Retinal pigment epithelial cell (primary cell): Measurements from ENCODE around the gene RHOXF1.
"Not testable (repeated sequence)": the region's sequence is repeated elsewhere in the genome, so short reads cannot be mapped to it uniquely, and the experiment has no call there.

Experiments
- DNase-seq: peaks from one replicate; pipeline ENCODE4 v3.0.0-alpha.2; 2010; ENCODE audit warnings: low read depth
- H3K4me3 ChIP-seq: 2 replicates; pipeline ENCODE4 v1.5.1; 2011; ENCODE audit warnings: mild to moderate bottlenecking, low read length, control low read depth, moderate library complexity
- TF ChIP-seq, protein P1 (sequence below): conservative IDR thresholded peaks from 2 replicates; pipeline ENCODE4 v1.5.1; 2011; ENCODE audit warnings: low read depth, low read length, control low read depth, inconsistent platforms

The RHOXF1 gene

DNA sequence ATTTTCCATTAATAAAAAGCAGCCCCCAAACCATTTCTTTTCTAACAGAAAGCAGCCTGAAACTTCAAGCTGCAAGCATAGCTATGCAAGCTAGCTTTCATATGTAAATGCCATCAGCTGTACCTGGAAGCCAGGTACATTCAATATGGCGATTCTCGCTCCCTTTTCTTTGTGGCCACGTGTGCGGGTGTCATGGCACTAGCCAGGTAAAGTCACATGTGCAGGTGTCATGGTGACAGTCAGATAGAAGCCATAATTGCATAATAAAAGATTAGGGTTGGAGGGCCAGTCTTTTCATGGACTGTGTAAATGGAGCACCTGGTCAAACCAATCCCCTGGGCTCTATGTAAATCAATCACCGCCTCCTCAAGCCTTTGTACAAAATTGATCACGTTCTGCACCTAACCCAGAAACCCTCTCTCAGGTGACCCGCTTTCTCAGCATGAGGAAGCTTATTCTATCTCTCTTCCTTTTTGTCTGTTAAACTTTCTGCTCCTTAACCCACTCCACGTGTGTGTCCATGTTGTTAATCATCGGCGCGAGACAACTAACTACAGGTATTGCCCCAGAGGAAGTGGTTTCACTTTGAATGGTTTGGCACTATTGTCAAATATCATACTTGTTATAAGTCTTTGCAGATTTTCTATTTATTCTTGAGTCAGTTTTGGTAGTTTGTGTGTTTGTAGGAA is 24.7 kb upstream of the RHOXF1 start:
- no peak overlapping the region for H3K4me3 ChIP-seq
- DNase-seq, result no peak
- TF ChIP-seq, protein P1, sequence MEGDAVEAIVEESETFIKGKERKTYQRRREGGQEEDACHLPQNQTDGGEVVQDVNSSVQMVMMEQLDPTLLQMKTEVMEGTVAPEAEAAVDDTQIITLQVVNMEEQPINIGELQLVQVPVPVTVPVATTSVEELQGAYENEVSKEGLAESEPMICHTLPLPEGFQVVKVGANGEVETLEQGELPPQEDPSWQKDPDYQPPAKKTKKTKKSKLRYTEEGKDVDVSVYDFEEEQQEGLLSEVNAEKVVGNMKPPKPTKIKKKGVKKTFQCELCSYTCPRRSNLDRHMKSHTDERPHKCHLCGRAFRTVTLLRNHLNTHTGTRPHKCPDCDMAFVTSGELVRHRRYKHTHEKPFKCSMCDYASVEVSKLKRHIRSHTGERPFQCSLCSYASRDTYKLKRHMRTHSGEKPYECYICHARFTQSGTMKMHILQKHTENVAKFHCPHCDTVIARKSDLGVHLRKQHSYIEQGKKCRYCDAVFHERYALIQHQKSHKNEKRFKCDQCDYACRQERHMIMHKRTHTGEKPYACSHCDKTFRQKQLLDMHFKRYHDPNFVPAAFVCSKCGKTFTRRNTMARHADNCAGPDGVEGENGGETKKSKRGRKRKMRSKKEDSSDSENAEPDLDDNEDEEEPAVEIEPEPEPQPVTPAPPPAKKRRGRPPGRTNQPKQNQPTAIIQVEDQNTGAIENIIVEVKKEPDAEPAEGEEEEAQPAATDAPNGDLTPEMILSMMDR, result no peak

DNA sequence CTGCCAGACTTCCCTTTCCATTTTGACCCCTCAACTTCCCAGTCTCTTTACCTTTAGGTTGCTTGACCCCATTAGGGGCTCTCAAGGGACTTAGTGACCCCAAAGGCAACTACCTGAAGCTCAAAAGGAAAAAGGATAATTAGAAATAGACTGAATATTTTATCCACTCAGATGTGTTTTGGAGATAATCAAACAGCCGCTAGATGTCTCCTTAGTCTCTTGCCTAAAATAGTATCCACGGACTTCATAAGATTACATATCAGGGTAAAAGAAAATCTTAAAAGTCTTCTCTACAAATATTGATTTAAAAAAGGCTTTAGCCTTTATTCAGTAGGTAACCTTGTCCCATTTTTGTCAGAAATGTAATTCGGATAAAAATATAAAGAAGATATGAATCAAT is 21.7 kb upstream of the RHOXF1 start:
- TF ChIP-seq, protein P1, result no peak
- no peak for DNase-seq
- no peak overlapping the region for H3K4me3 ChIP-seq

DNA sequence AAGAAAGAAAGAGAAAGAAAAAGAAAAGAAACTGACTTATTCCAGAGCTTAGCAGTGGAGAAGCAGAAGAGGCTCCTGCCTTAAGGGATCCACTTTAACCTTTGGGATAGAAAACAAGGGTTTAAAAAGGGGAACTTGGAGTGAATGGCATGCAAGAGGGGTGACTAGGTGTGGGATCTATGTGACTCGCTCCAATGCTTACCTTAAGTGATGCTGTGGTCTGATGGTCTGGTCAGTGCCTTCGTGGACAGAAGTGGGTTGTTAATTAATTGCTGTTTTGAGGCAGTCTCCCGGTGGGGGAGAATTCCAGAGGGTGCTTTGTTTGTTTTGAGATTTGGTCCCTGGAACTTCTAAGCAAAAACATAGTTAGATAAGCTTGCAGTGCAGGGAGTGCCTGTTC is 21.1 kb upstream of the RHOXF1 start:
- no peak overlapping the region for H3K4me3 ChIP-seq
- TF ChIP-seq, protein P1, result no peak
- DNase-seq, result no peak

DNA sequence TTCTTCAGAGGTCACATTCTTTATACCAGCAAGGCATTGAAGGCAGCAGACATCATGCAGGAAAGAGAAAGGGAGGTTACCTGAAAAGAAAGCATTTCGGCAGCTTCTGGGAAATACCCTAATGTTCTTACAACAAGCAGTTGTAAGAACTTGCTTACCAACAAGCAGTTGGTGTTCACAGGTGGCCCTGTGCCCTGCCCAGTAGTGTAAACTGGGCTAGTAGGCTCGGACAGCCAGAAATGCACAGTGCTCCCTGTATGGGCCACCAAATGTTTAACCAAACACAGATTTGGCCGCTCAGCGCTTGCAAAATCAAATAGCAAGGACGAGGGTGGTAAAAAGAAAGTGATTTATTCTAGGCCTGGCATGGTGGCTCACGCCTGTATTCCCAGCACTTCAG is 20.4 kb upstream of the RHOXF1 start:
- H3K4me3 ChIP-seq, result no peak overlapping the region
- no peak for DNase-seq
- TF ChIP-seq, protein P1, result no peak

DNA sequence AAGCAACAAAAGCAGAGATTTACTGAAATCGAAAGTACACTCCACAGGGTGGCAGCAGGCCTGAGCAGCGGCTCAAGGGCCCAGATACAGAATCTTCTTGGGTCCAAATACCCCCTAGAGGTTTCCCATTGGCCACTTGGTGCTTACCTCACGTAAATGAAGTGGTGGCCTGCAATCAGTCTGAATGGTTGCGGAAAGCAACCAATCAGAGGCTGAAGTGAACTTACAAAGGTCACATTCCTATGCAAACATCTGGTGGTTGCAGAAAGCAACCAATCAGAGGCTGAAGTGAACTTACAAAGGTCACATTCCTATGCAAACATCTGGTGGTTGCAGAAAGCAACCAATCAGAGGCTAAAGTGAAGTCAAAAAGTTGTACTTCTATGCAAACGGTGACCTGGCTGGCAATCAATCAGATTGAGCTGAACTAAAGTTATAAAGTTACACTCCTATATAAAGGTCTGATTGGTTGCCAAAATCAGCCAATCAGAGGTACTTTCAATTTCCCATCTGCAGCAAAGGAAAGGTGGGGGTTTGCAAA is 12.7 kb upstream of the RHOXF1 start:
- not testable (repeated sequence) for H3K4me3 ChIP-seq, DNase-seq

DNA sequence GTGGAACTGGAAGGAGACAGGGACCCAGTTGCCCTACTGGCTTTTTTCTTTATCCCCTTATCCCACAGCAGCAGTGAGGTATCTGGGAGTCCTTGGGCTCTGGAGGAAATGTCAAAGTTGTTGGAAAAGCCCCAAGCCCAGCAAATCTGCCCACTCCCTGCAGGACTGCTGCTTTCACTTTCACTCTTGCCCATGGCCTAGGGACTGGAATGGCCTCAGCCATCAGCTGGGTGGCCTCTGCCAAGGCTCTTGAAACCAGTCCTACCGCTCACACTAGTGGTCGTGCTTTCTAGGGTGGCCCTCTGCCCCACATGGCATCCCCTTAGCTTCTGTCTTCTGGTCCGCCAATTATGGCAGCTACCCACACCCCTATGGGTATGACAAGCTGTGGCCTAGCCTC is 9.7 kb upstream of the RHOXF1 start:
- no peak for DNase-seq
- TF ChIP-seq, protein P1, result no peak
- H3K4me3 ChIP-seq, result no peak overlapping the region

DNA sequence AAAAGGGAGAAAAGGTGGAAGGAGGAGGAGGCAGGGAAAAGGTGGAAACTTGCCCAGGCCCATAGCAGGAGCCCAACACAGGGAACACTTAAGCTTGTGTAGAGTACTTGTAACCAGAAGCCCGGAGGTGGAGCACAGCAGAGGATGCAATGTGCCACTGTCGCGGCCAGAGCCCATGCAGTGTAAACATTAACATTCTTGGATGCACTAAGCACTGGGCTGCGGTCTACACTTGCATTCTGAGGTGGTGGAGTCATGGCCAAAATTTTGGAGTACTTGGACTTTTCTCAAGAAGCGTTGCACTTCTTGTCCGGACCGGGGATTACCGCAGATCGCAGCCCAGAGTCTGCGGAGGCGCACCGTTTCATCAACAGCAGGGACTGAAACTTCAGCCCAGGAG is 4.5 kb upstream of the RHOXF1 start:
- DNase-seq, result no peak
- no peak overlapping the region for H3K4me3 ChIP-seq
- TF ChIP-seq, protein P1, result no peak
